RWPE1 (cell line): ENCODE measurements around the gene RAMP3.

Experiments
- CTCF ChIA-PET: fragments of 350-600 bp; sonication (Branson Sonifier 250); formaldehyde crosslinking; extraction: SDS; loops from one replicate; lab custom pipeline; 2021; lab: Yijun Ruan, JAX
- POLR2A ChIA-PET: fragments of 400-600 bp; formaldehyde crosslinking; extraction: SDS; loops from one replicate; lab custom pipeline; 2020; ENCODE audit warnings: antibody characterized with exemption; ENCODE audit not compliant: low non-redundant PET; lab: Yijun Ruan, JAX
- DNase-seq: peaks from one replicate; pipeline ENCODE4 v3.0.0; 2012; ENCODE audit warnings: low spot score
- H3K27ac ChIP-seq: fragments of 450-650 bp; 2 replicates; pipeline ENCODE4 v1.5.1; 2017
- TF ChIP-seq, protein P1 (sequence below): fragments of 450-650 bp; conservative IDR thresholded peaks from 2 replicates; pipeline ENCODE4 v1.5.1; 2017; ENCODE audit warnings: low read depth, mild to moderate bottlenecking

RAMP3 gene

DNA sequence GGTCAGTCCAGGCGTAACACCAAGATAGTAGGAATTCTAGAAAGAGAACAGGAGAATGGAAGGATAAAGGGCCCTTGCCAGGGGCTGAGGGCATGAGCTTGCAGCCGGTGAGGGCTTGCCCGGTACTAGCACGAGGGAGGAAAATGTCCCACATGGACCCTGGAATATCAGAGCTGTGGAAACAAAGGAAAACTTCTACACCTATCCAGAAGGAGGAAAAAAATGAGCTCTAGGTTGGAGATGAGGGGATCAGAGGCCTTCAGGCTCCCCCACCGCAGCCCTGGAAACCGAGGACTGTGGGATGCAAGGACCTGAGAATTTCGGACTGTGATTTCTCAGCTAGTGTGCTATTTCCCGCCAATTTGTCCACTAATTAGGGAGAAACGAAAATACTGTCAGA, 22.1 kb downstream of the RAMP3 start:
- TF ChIP-seq, protein P1, sequence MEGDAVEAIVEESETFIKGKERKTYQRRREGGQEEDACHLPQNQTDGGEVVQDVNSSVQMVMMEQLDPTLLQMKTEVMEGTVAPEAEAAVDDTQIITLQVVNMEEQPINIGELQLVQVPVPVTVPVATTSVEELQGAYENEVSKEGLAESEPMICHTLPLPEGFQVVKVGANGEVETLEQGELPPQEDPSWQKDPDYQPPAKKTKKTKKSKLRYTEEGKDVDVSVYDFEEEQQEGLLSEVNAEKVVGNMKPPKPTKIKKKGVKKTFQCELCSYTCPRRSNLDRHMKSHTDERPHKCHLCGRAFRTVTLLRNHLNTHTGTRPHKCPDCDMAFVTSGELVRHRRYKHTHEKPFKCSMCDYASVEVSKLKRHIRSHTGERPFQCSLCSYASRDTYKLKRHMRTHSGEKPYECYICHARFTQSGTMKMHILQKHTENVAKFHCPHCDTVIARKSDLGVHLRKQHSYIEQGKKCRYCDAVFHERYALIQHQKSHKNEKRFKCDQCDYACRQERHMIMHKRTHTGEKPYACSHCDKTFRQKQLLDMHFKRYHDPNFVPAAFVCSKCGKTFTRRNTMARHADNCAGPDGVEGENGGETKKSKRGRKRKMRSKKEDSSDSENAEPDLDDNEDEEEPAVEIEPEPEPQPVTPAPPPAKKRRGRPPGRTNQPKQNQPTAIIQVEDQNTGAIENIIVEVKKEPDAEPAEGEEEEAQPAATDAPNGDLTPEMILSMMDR, result no peak
- ChIA-PET POLR2A (no interaction called here), CTCF (no interaction called here)
- no peak for DNase-seq
- H3K27ac ChIP-seq, result no peak overlapping the region

DNA sequence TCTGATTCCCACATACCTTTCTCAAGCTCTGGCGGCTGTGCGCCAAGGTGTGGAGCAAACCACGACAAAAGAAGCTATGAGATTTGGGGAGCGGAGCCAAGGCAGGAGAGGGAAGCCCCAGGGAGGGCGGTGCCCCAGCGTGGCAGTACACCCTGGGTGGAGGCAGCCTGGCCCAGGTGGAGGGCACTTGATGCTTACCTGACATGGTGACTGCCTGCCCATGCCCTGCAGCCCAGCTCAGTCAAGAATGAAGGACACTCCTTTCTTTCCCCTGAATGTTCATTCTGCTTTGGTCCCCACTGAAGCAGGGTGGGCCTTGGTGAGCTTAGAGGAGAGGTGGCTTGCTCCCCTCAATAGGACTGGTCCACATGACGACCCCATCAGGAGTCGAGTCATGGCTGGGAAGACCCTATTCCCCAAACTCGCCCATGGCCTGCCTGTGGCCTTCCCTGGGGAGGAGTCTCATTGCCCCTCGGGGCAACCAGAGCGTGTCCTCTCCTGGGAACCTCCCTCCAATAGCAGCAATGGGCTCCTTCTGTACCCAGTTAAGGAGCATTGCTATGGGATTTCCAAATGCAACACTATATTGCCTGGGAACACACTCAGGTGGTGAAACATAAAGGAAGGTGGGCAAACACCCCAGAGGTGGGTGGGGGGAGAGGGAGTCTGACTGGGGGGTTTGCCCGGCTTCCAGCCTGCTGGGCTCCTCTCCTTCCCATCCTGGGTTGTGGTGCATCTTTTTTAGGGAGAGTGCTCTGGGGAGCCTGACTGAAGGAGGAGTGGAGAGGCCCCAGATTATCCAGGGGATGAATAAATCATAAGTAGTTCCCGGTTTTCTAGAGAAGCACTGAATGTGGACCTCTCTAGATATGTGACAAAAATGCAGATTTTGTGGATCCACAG, 22.7 kb downstream of the RAMP3 start:
- POLR2A ChIA-PET, result no interaction called here
- H3K27ac ChIP-seq, result no peak overlapping the region

DNA sequence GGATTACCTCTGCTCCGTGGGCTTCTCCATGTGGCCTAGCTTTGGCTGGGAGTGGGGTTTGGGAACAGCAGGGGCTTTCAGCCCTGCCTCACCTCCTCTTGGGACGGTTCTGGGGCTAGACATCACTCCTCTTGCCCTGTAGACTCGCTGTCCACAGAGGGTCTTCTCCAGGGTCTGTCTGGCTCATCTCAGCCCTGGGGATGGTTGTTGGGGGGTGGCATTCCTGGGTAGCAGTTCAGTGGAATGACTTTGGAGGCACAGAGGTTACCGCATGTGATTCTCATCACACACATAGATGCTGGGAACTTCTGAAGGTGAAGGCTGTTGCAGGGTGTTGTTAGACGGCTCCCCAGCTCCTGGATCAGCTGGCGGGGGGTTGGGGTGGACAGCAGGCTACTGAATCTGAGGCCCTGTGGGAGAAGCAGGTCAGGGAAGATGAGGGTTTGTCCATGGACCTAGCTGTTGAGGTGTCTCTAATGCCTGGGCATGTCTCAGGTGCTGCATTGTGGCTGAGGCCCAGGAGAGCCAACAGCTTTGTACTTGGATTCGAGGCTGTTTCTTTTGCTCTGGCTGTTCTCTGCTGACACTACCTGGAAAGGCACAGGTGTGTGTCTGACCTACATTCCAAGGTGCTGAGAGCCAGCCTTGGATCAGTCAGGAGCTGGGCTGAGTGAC, 23.8 kb downstream of the RAMP3 start:
- ChIA-PET CTCF (interaction anchor here (0.5 kb wide), 1 partner anchor 10 kb away, joined by 4 read pairs; no protein-coding TSS in a partner anchor), POLR2A (no interaction called here)
- TF ChIP-seq, protein P1, result no peak
- no peak for DNase-seq
- H3K27ac ChIP-seq, result no peak overlapping the region

More for the DNA sequence above, 22.7 kb downstream of the RAMP3 start:
- CTCF ChIA-PET, result no interaction called here
- TF ChIP-seq, protein P1, result no peak
- no peak for DNase-seq

DNA sequence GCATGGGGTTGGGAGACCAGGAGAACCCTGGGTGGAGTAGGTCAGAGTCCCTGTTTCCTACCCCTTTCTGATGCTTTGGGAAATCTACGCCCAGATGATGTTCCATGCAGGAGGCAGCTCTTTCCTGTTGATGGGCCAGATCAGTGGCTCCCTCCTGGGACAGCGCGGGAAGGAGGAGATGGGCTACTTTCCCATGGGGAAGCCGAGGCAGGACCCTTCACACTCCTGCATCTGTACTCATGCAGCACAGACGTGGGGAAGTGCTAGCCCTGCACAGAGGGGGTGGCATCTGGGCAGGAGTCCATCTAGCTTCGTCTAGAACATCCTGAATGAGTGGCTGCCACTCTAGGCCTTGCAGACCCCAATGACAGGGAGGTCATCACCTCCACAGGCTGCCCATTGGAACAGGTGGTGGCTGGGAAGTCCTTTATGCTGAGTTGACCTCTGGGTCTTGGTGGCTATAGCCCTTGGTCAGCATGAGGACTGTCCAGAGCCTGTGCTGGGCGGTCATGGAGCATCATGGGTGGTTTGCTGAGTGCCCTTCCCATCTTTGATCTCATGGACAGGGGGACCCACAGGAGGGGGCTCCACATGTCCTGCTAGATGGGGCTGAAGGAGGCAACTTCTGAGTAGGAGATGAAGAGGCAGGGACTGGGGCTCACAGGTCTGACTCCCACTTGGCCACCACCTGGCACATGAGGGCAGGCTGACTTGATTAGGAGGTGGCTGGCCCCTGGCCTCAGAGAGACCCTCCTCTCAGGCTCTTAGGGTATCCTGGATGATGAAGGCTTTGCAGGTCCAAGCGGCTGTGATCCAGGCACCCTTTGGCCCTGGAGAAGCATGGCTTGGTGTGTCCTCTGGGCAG, 24.6 kb downstream of the RAMP3 start:
- CTCF ChIA-PET, result no interaction called here
- no peak for DNase-seq
- no peak overlapping the region for H3K27ac ChIP-seq
- POLR2A ChIA-PET, result no interaction called here
- TF ChIP-seq, protein P1, result no peak

DNA sequence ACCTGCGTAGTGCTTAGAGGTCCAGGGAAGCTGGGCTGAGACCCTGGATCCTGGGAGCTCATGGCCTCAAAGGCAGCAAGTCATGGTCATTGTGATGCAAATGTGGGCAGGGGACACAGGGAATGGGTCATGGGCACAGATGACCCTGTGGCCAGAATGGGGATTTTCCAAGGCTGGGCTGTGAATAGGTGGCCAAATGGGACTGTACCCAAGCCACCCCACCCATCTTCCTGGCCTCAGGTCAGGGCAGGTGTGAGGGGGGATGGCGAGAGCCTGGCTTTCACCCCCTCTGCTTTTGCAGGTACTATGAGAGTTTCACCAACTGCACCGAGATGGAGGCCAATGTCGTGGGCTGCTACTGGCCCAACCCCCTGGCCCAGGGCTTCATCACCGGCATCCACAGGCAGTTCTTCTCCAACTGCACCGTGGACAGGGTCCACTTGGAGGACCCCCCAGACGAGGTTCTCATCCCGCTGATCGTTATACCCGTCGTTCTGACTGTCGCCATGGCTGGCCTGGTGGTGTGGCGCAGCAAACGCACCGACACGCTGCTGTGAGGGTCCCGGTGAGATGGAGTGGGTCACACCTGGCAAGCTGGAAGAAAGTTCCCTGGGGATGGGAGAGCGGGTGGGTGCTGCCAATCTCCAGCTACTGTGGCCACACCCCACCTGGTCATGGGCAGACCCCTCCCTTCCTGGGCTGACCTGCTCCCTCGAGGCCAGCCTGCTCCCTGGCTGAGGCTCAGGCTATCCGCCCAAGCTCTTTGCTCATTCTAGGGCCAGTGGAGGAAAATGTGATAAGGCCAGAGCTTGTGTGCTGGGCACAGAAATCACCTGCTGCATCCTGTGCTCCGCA, 25.5 kb downstream of the RAMP3 start:
- no peak overlapping the region for H3K27ac ChIP-seq
- ChIA-PET CTCF (no interaction called here), POLR2A (no interaction called here)
- TF ChIP-seq, protein P1, result no peak
- DNase-seq, result no peak
